OCI-LY7 (cell line): ENCODE data around the gene HCFC1R1. TPM values are rescaled to one million over a fixed set of nuclear protein-coding genes. Genes with fewer than 3 reads are reported as not detected.

ENCODE experiments used
- BruUV-seq: library from RNA; stranded (reverse); fragments of 400-500 nt; replicated peaks from 2 replicates; lab custom pipeline; 2021; lab: Mats Ljungman, UMichigan
- CTCF ChIA-PET: fragments of 300-600 bp; sonication (Branson Sonifier 250); formaldehyde crosslinking; loops from one replicate; lab custom pipeline; 2022; ENCODE audit warnings: antibody characterized with exemption; ENCODE audit not compliant: unreplicated experiment; lab: Charles Lee
- POLR2A ChIA-PET: fragments of 300-600 bp; sonication (Branson Sonifier 250); formaldehyde crosslinking; loops from one replicate; lab custom pipeline; 2022; ENCODE audit warnings: antibody characterized with exemption; lab: Charles Lee
- DNase-seq: peaks from one replicate; pipeline ENCODE4 v3.0.0-alpha.2; 2015; ENCODE audit warnings: low spot score
- H2AFZ ChIP-seq: fragments of 200-600 bp; sonication (generic), shearing (Covaris generic); 2 replicates; pipeline ENCODE4 v1.6.1; 2014; ENCODE audit warnings: mild to moderate bottlenecking, antibody characterized with exemption, low read length, moderate library complexity
- H3K27ac ChIP-seq: fragments of 200-600 bp; sonication (generic); 2 replicates; pipeline ENCODE4 v1.5.1; 2014; ENCODE audit warnings: mixed run types, low read depth, mild to moderate bottlenecking, moderate library complexity, low read length, inconsistent platforms; ENCODE audit not compliant: poor library complexity, severe bottlenecking
- H3K36me3 ChIP-seq: fragments of 200-600 bp; sonication (generic); 2 replicates; pipeline ENCODE4 v1.6.1; 2014; ENCODE audit warnings: mild to moderate bottlenecking, antibody characterized with exemption, low read length, moderate library complexity, mixed read lengths; ENCODE audit not compliant: insufficient read depth
- H3K4me1 ChIP-seq: fragments of 200-600 bp; sonication (generic); 2 replicates; pipeline ENCODE4 v1.5.1; 2014; ENCODE audit warnings: mild to moderate bottlenecking, low read length; ENCODE audit not compliant: insufficient read depth, poor library complexity, severe bottlenecking
- H3K4me2 ChIP-seq: fragments of 200-600 bp; sonication (generic); 2 replicates; pipeline ENCODE4 v1.6.1; 2014; ENCODE audit warnings: mild to moderate bottlenecking, low read length
- H3K4me3 ChIP-seq: fragments of 200-600 bp; sonication (generic); 2 replicates; pipeline ENCODE4 v1.5.1; 2014; ENCODE audit warnings: mild to moderate bottlenecking, low read depth, low read length; ENCODE audit not compliant: poor library complexity, severe bottlenecking
- H3K79me2 ChIP-seq: fragments of 200-600 bp; sonication (generic); 2 replicates; pipeline ENCODE4 v1.6.1; 2016; ENCODE audit warnings: low read depth, mild to moderate bottlenecking, low read length, moderate library complexity, mixed read lengths; ENCODE audit not compliant: insufficient read depth
- H3K9me2 ChIP-seq: fragments of 200-600 bp; sonication (generic); 2 replicates; pipeline ENCODE4 v1.6.1; 2016; ENCODE audit warnings: mild to moderate bottlenecking, low read length, mixed read lengths; ENCODE audit not compliant: insufficient read depth
- H3K9me3 ChIP-seq: fragments of 200-600 bp; sonication (generic); 2 replicates; pipeline ENCODE4 v1.6.1; 2014; ENCODE audit warnings: mild to moderate bottlenecking, mixed run types, low read length, mixed read lengths
- H4K20me1 ChIP-seq: fragments of 200-600 bp; sonication (generic); 2 replicates; pipeline ENCODE4 v1.6.1; 2014; ENCODE audit warnings: mild to moderate bottlenecking, antibody characterized with exemption, low read length, moderate library complexity, mixed read lengths; ENCODE audit not compliant: insufficient read depth
- EZH2phosphoT487 ChIP-seq: fragments of 200-600 bp; sonication (generic); IDR thresholded peaks from 2 replicates; pipeline ENCODE4 v1.6.1; 2018; ENCODE audit warnings: low read depth, borderline replicate concordance, mild to moderate bottlenecking, mixed run types, antibody characterized with exemption, low read length, moderate library complexity, mixed read lengths
- intact Hi-C: fragments of 100-400 bp; cut with micrococcal nuclease; formaldehyde crosslinking; loops from one replicate; pipeline ENCODE4 v1.10.0; 2022; ENCODE audit not compliant: unreplicated experiment
- total RNA-seq, 2 experiments: library from RNA; depleted of rRNA in 1 of 2; stranded (reverse); fragments of >200 nt in 1 of 2; shearing (Covaris generic) in 1 of 2; gene quantifications; 2 replicates each; pipeline ENCODE4 v1.2.3, GENCODE V29; 2014 to 2022
- TF ChIP-seq, protein P1 (sequence below): fragments of 200-600 bp; sonication (generic); conservative IDR thresholded peaks from 2 replicates; pipeline ENCODE4 v1.5.1; 2014; ENCODE audit warnings: mild to moderate bottlenecking, antibody characterized with exemption, low read length, moderate library complexity, mixed read lengths

The HCFC1R1 gene
- total RNA-seq, 2 experiments from 2014 or later, result 29.1 to 39.4 TPM

DNA sequence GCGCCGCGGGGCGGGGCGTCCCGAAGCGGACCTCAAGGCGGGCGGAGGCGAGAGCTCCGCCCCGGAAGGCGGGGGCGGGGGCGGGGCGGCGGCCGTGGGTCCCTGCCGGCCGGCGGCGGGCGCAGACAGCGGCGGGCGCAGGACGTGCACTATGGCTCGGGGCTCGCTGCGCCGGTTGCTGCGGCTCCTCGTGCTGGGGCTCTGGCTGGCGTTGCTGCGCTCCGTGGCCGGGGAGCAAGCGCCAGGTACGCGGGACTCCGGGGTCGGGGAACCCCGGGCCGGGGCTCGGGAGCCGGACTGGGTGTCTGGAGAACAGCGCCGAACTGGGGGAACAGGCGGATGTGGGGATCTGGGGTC, 3.5 kb downstream of the HCFC1R1 start, which contains the start of gene TNFRSF12A:
Gene TNFRSF12A, plus strand, starts transcription at position 122 of the 357 bp plus-strand sequence. Its CDS starts 30 bp downstream, at position 152.
- no peak within 1 kb of the TSS for H3K27ac ChIP-seq
- no peaks in the 10 kb centered on the region for H3K79me2 ChIP-seq
- H4K20me1 ChIP-seq, result no peaks in the 10 kb centered on the region
- no peak for TF ChIP-seq EZH2phosphoT487
- TF ChIP-seq, protein P1, sequence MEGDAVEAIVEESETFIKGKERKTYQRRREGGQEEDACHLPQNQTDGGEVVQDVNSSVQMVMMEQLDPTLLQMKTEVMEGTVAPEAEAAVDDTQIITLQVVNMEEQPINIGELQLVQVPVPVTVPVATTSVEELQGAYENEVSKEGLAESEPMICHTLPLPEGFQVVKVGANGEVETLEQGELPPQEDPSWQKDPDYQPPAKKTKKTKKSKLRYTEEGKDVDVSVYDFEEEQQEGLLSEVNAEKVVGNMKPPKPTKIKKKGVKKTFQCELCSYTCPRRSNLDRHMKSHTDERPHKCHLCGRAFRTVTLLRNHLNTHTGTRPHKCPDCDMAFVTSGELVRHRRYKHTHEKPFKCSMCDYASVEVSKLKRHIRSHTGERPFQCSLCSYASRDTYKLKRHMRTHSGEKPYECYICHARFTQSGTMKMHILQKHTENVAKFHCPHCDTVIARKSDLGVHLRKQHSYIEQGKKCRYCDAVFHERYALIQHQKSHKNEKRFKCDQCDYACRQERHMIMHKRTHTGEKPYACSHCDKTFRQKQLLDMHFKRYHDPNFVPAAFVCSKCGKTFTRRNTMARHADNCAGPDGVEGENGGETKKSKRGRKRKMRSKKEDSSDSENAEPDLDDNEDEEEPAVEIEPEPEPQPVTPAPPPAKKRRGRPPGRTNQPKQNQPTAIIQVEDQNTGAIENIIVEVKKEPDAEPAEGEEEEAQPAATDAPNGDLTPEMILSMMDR, result peak; percentile 34; the same call in 1 of the 2 replicates
- H3K4me1 ChIP-seq, result peaks cover 39% of the 10 kb centered on the region
- H3K4me3 ChIP-seq, result peak within 1 kb of the TSS; percentile 68
- BruUV-seq, result no TSS peak
- no peaks in the 10 kb centered on the region for H3K9me3 ChIP-seq
- DNase-seq, result peak; percentile 84
- intact Hi-C loops, result loop anchor here (2.0 kb wide), 1 partner anchor 17 kb away; no protein-coding TSS in a partner anchor
- peak within 1 kb of the TSS; percentile 69; the same call in 1 of the 2 replicates for H2AFZ ChIP-seq
- peak within 1 kb of the TSS; percentile 86 for H3K4me2 ChIP-seq
- H3K36me3 ChIP-seq, result no peaks in the 10 kb centered on the region
- H3K9me2 ChIP-seq, result no peaks in the 10 kb centered on the region
- ChIA-PET CTCF (interaction anchor here (0.6 kb wide), 1 partner anchor 106 kb away, joined by 3 read pairs; no protein-coding TSS in a partner anchor), POLR2A (interaction anchor here (1.0 to 1.7 kb wide), 2 partner anchors 10 to 13 kb away, joined by 3 to 7 read pairs; no protein-coding TSS in a partner anchor)

DNA sequence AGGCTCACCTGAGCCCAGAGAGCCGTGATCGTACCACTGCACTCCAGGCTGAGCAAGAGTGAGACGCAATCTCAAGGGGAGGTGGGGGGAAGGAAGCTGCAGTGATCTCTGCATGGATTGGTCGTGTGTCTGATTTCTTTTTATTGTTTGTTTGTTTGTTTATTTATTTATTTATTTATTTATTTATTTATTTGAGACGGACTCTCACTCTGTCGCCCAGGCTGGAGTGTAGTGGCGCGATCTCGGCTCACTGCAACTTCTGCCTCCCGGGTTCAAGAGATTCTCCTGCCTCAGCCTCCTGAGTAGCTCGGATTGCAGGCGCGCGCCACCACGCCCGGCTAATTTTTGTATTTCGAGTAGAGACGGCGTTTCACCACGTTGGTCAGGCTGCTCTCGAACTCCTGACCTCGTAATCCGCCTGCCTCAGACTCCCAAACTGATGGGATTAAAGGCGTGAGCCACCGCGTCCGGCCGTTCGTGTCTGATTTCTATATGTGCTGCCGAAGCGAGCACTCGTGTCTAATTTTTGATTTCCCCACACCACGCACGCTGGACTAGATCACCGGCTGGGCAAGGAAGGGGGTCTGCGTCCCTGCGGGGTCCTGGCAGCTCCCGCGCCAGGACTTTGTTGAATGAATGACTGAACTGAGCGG, 4.0 kb downstream of the HCFC1R1 start:
- BruUV-seq, result no TSS peak
- no peaks in the 10 kb centered on the region for H3K79me2 ChIP-seq
- intact Hi-C loops, result loop anchor here (2.0 kb wide), 1 partner anchor 17 kb away; no protein-coding TSS in a partner anchor
- peaks cover 39% of the 10 kb centered on the region for H3K4me1 ChIP-seq
- peak overlapping the region; percentile 69; the same call in 1 of the 2 replicates for H2AFZ ChIP-seq
- H3K4me2 ChIP-seq, result peak overlapping the region; percentile 86
- no peaks in the 10 kb centered on the region for H3K9me2 ChIP-seq
- POLR2A ChIA-PET, result interaction anchor here (1.0 to 1.7 kb wide), 3 partner anchors 8 to 12 kb away, joined by 3 to 7 read pairs (median 3); no protein-coding TSS in a partner anchor
- peak overlapping the region; percentile 68 for H3K4me3 ChIP-seq
- no peaks in the 10 kb centered on the region for H3K36me3 ChIP-seq
- H3K9me3 ChIP-seq, result no peaks in the 10 kb centered on the region
- H4K20me1 ChIP-seq, result no peaks in the 10 kb centered on the region
- TF ChIP-seq, protein P1, result no peak
- no peak for TF ChIP-seq EZH2phosphoT487
- H3K27ac ChIP-seq, result no peak overlapping the region
- CTCF ChIA-PET, result interaction anchor here (0.6 kb wide), 1 partner anchor 106 kb away, joined by 3 read pairs; no protein-coding TSS in a partner anchor
- DNase-seq, result no peak
